SU-DHL-6 (cell line): ENCODE results near the gene TMEM214.

Experiments
- H2AFZ ChIP-seq: fragments of 200-600 bp; sonication (generic); 2 replicates; pipeline ENCODE4 v1.6.1; 2014; ENCODE audit warnings: low read depth, mild to moderate bottlenecking, moderate library complexity, mixed read lengths, antibody characterized with exemption, low read length; ENCODE audit not compliant: severe bottlenecking
- H3F3A ChIP-seq: fragments of 200-600 bp; shearing (Covaris generic); 2 replicates; pipeline ENCODE4 v1.6.0; 2016; ENCODE audit warnings: antibody characterized with exemption, mild to moderate bottlenecking; ENCODE audit not compliant: insufficient read depth
- H3K27ac ChIP-seq: fragments of 200-600 bp; sonication (generic); 2 replicates; pipeline ENCODE4 v1.5.1; 2016; ENCODE audit warnings: low read depth, mild to moderate bottlenecking, low read length, moderate library complexity, mixed read lengths
- H3K27me3 ChIP-seq: fragments of 200-600 bp; sonication (generic), shearing (Covaris generic); 2 replicates; pipeline ENCODE4 v1.6.0; 2014; ENCODE audit warnings: mild to moderate bottlenecking, low read length
- H3K36me3 ChIP-seq: fragments of 200-600 bp; sonication (generic); 2 replicates; pipeline ENCODE4 v1.6.1; 2014; ENCODE audit warnings: mild to moderate bottlenecking, low read length, mixed read lengths
- H3K4me2 ChIP-seq: fragments of 300-600, 200-600 bp; shearing (Covaris generic), sonication (generic); 2 replicates; pipeline ENCODE4 v1.6.0; 2014; ENCODE audit warnings: low read length, low read depth, mild to moderate bottlenecking; ENCODE audit not compliant: poor library complexity, severe bottlenecking
- H3K4me3 ChIP-seq: fragments of 200-600 bp; sonication (generic); 2 replicates; pipeline ENCODE4 v1.5.1; 2014; ENCODE audit warnings: antibody characterized with exemption, low read length, mild to moderate bottlenecking, mixed read lengths; ENCODE audit not compliant: insufficient read depth, poor library complexity, severe bottlenecking
- H3K79me2 ChIP-seq: fragments of 200-600 bp; sonication (generic); 2 replicates; pipeline ENCODE4 v1.6.1; 2014; ENCODE audit warnings: mild to moderate bottlenecking, low read length, moderate library complexity; ENCODE audit not compliant: insufficient read depth
- H3K9ac ChIP-seq: fragments of 200-600 bp; sonication (generic); 2 replicates; pipeline ENCODE4 v1.7.0; 2014; ENCODE audit warnings: mild to moderate bottlenecking, low read length
- H3K9me2 ChIP-seq: fragments of 200-600 bp; sonication (generic); replicated peaks from 2 replicates; pipeline ENCODE4 v1.6.1; 2014; ENCODE audit warnings: low read length; ENCODE audit not compliant: insufficient read depth
- H3K9me3 ChIP-seq: fragments of 200-600 bp; sonication (generic); 2 replicates; pipeline ENCODE4 v1.6.1; 2014; ENCODE audit warnings: low read length, mixed read lengths; ENCODE audit not compliant: insufficient read depth
- H4K20me1 ChIP-seq: fragments of 200-600 bp; sonication (generic); 2 replicates; pipeline ENCODE4 v1.6.1; 2014; ENCODE audit warnings: low read depth, mild to moderate bottlenecking, antibody characterized with exemption, low read length, moderate library complexity, mixed read lengths
- EZH2phosphoT487 ChIP-seq: fragments of 200-600 bp; sonication (generic), shearing (Covaris generic); conservative IDR thresholded peaks from 2 replicates; pipeline ENCODE4 v1.6.1; 2018; ENCODE audit warnings: mild to moderate bottlenecking, antibody characterized with exemption, low read length, moderate library complexity, mixed read lengths
- TF ChIP-seq, protein P1 (sequence below): fragments of 200-600 bp; sonication (generic); IDR thresholded peaks from one replicate; pipeline ENCODE4 v1.5.1; 2017; ENCODE audit warnings: antibody characterized with exemption, mild to moderate bottlenecking, low read length, moderate library complexity; ENCODE audit not compliant: insufficient read depth, poor library complexity, severe bottlenecking

TMEM214 gene

GRCh38 chr2:27009716-27010115, 23.0 kb upstream of the TMEM214 start:
- no peak overlapping the region for H3K27ac ChIP-seq
- H2AFZ ChIP-seq, result no peak overlapping the region
- no peaks in the 10 kb centered on the region for H3K36me3 ChIP-seq
- no peak overlapping the region for H3K4me2 ChIP-seq
- H3K9me2 ChIP-seq, result no peaks in the 10 kb centered on the region
- H3K9ac ChIP-seq, result no peak overlapping the region
- no peaks in the 10 kb centered on the region for H3K9me3 ChIP-seq
- no peak overlapping the region for H3K4me3 ChIP-seq
- no peaks in the 10 kb centered on the region for H3K27me3 ChIP-seq
- no peaks in the 10 kb centered on the region for H3K79me2 ChIP-seq
- H3F3A ChIP-seq, result no peaks in the 10 kb centered on the region
- TF ChIP-seq, protein P1, sequence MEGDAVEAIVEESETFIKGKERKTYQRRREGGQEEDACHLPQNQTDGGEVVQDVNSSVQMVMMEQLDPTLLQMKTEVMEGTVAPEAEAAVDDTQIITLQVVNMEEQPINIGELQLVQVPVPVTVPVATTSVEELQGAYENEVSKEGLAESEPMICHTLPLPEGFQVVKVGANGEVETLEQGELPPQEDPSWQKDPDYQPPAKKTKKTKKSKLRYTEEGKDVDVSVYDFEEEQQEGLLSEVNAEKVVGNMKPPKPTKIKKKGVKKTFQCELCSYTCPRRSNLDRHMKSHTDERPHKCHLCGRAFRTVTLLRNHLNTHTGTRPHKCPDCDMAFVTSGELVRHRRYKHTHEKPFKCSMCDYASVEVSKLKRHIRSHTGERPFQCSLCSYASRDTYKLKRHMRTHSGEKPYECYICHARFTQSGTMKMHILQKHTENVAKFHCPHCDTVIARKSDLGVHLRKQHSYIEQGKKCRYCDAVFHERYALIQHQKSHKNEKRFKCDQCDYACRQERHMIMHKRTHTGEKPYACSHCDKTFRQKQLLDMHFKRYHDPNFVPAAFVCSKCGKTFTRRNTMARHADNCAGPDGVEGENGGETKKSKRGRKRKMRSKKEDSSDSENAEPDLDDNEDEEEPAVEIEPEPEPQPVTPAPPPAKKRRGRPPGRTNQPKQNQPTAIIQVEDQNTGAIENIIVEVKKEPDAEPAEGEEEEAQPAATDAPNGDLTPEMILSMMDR, result no peak
- TF ChIP-seq EZH2phosphoT487, result no peak
- H4K20me1 ChIP-seq, result no peaks in the 10 kb centered on the region

DNA sequence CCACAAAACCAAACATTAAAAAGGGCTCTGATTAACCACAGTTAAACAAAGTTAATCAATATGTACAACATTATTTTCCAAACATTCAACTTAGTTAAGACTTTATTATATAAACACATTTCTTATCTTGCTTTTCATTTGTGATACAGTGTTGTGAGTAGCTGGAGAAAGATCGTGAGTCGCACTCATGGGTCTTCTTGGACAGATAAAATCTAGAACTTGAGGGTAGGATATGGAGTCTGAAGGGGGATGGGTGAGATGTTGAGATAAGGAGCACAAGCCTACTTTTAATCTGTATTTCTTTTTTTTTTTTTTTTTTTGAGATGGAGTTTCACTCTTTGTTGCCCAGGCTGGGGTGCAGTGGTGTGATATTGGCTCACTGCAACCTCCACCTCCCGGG, 22.6 kb upstream of the TMEM214 start:
- Histone ChIP-seq H3K9me2 (no peaks in the 10 kb centered on the region), H2AFZ (no peak overlapping the region), H3K27ac (no peak overlapping the region), H4K20me1 (no peaks in the 10 kb centered on the region), H3K79me2 (no peaks in the 10 kb centered on the region), H3K27me3 (no peaks in the 10 kb centered on the region), H3K36me3 (no peaks in the 10 kb centered on the region), H3K9ac (no peak overlapping the region), H3F3A (no peaks in the 10 kb centered on the region), H3K4me3 (no peak overlapping the region), H3K9me3 (no peaks in the 10 kb centered on the region), H3K4me2 (no peak overlapping the region)
- no peak for TF ChIP-seq EZH2phosphoT487
- TF ChIP-seq, protein P1, result no peak

DNA sequence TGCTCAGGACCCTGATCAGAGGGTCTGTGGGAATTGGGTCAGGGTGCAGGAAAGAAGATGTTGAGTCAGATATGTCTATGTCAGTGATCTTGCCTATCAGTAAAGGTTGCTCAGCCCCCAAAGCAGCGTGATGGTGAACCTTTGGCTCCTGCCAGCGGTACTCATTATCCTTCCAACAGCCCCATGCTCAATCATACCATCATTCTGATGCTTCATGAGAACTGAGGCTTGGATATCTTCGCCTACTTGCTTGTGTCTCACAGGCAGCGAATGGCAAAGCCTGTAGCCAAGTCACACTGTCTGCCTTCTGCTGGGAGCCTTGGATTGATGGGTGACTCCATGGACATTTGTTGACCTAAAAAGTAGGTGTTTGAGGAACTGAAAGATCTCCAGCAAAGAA, 19.0 kb upstream of the TMEM214 start:
- Histone ChIP-seq H2AFZ (no peak overlapping the region), H3K36me3 (no peaks in the 10 kb centered on the region), H3K9me2 (no peaks in the 10 kb centered on the region), H3K9me3 (no peaks in the 10 kb centered on the region), H3K27ac (no peak overlapping the region), H3K4me2 (no peak overlapping the region), H3K9ac (no peak overlapping the region), H3F3A (no peaks in the 10 kb centered on the region), H3K4me3 (no peak overlapping the region), H3K79me2 (no peaks in the 10 kb centered on the region), H4K20me1 (no peaks in the 10 kb centered on the region), H3K27me3 (0 out of 2 replicates have a peak, but pooled peaks cover 3% of the 10 kb centered on the region)
- TF ChIP-seq, protein P1, result no peak
- no peak for TF ChIP-seq EZH2phosphoT487
